HCT116 (cell line): ENCODE data around the gene NAA60. TPM values are rescaled to one million over a fixed set of nuclear protein-coding genes. Genes with fewer than 3 reads are reported as not detected.

ENCODE experiments used
- ATAC-seq: fragments of 200-7000 bp; cut with Tn5 transposase; 2 replicates; pipeline ENCODE4 v1.9.1; 2020; ENCODE audit warnings: mild to moderate bottlenecking, moderate library complexity
- BruUV-seq: library from RNA; stranded (reverse); fragments of 400-500 nt; replicated peaks from 2 replicates; lab custom pipeline; 2021; lab: Mats Ljungman, UMichigan
- CTCF ChIA-PET: fragments of 300-600 bp; sonication (Branson Sonifier 250); formaldehyde crosslinking; loops from one replicate; lab custom pipeline; 2021; ENCODE audit warnings: antibody characterized with exemption; lab: Charles Lee
- POLR2A ChIA-PET: fragments of 300-600, 350-600 bp; sonication (Branson Sonifier 250); formaldehyde crosslinking; loops from one replicate; lab custom pipeline; 2021; ENCODE audit warnings: antibody characterized with exemption; lab: Charles Lee
- RAD21 ChIA-PET, 2 experiments: fragments of 300-600 bp; sonication (Branson Sonifier 250); formaldehyde crosslinking; loops; one replicate each; lab custom pipeline; 2023; ENCODE audit warnings: low total read pairs in 2 of 2; ENCODE audit not compliant: uncharacterized antibody in 2 of 2, unreplicated experiment in 2 of 2, low non-redundant PET in 1 of 2; lab: Charles Lee
- DNase-seq: peaks from one replicate; pipeline ENCODE4 v3.0.0-alpha.2; 2010; ENCODE audit warnings: low read depth, low spot score
- H2AFZ ChIP-seq: fragments of 200-600 bp; shearing (Covaris generic), sonication (generic); 2 replicates; pipeline ENCODE4 v1.6.1; 2017; ENCODE audit warnings: low read depth, mixed run types, mixed read lengths, antibody characterized with exemption, low read length; ENCODE audit not compliant: poor library complexity, severe bottlenecking
- H3K27ac ChIP-seq: 2 replicates; pipeline ENCODE4 v1.5.1; 2012; ENCODE audit warnings: low read depth, low read length
- H3K27me3 ChIP-seq: fragments of 200-600 bp; sonication (generic); 2 replicates; pipeline ENCODE4 v1.6.1; 2016; ENCODE audit warnings: mixed run types, low read length, mixed read lengths; ENCODE audit not compliant: insufficient read depth
- H3K36me3 ChIP-seq, 2 experiments: fragments of 200-500 bp in 1 of 2; fragments of 200-600 bp in 1 of 2; sonication (Bioruptor generic) in 1 of 2; sonication (generic) in 1 of 2; 2 replicates each; pipeline versions ENCODE4 v1.5.1 to v1.6.1; 2014 to 2016; ENCODE audit warnings: low read length in 2 of 2, inconsistent platforms in 1 of 2, mixed read lengths in 1 of 2, mixed run types in 1 of 2; ENCODE audit not compliant: insufficient read depth in 2 of 2, control insufficient read depth in 1 of 2
- H3K4me1 ChIP-seq, 2 experiments: fragments of 200-600 bp in 1 of 2; sonication (generic) in 1 of 2; 2 replicates each; pipeline versions ENCODE4 v1.5.1 to v1.6.1; 2012 to 2017; ENCODE audit warnings: low read length in 2 of 2, inconsistent platforms in 1 of 2, mild to moderate bottlenecking in 1 of 2, mixed read lengths in 1 of 2, mixed run types in 1 of 2, moderate library complexity in 1 of 2; ENCODE audit not compliant: insufficient read depth in 2 of 2, control insufficient read depth in 1 of 2
- H3K4me2 ChIP-seq: fragments of 200-600 bp; sonication (generic); 2 replicates; pipeline ENCODE4 v1.6.1; 2017; ENCODE audit warnings: mixed run types, low read length, mixed read lengths
- H3K4me3 ChIP-seq, 2 experiments: fragments of 200-600 bp in 1 of 2; sonication (generic) in 1 of 2; replicated peaks in 1 of 2; 2 replicates each; pipeline ENCODE4 v1.5.1; 2011 to 2016; ENCODE audit warnings: low read length in 2 of 2, control low read depth in 1 of 2, low read depth in 1 of 2, mild to moderate bottlenecking in 1 of 2, mixed read lengths in 1 of 2, mixed run types in 1 of 2
- H3K79me2 ChIP-seq: fragments of 200-600 bp; sonication (generic); 2 replicates; pipeline ENCODE4 v1.6.1; 2017; ENCODE audit warnings: mild to moderate bottlenecking, mixed run types, low read length, moderate library complexity, mixed read lengths; ENCODE audit not compliant: insufficient read depth
- H3K9ac ChIP-seq: fragments of 200-600 bp; sonication (generic); 2 replicates; pipeline ENCODE4 v1.6.1; 2016; ENCODE audit warnings: low read length, mixed read lengths
- H3K9me2 ChIP-seq: fragments of 200-600 bp; sonication (generic), shearing (Covaris generic); 2 replicates; pipeline ENCODE4 v1.6.1; 2017; ENCODE audit warnings: mixed run types, mild to moderate bottlenecking, moderate library complexity; ENCODE audit not compliant: insufficient read depth
- H3K9me3 ChIP-seq, 2 experiments: fragments of 200-500 bp in 1 of 2; fragments of 200-600 bp in 1 of 2; sonication (Bioruptor generic) in 1 of 2; sonication (generic) in 1 of 2; 2 replicates each; pipeline ENCODE4 v1.6.1; 2014 to 2017; ENCODE audit warnings: low read length in 2 of 2, mixed read lengths in 2 of 2, inconsistent platforms in 1 of 2, low read depth in 1 of 2, mild to moderate bottlenecking in 1 of 2, mixed run types in 1 of 2, moderate library complexity in 1 of 2; ENCODE audit not compliant: control insufficient read depth in 1 of 2, insufficient read depth in 1 of 2
- H4K20me1 ChIP-seq: fragments of 200-600 bp; sonication (generic), shearing (Covaris generic); 2 replicates; pipeline ENCODE4 v1.6.1; 2017; ENCODE audit warnings: mixed run types, mild to moderate bottlenecking, moderate library complexity; ENCODE audit not compliant: insufficient read depth
- CBX3 ChIP-seq: IDR thresholded peaks from 2 replicates; pipeline ENCODE4 v1.6.1; 2012; ENCODE audit warnings: low read depth
- CEBPB ChIP-seq: IDR thresholded peaks from 2 replicates; pipeline ENCODE4 v1.6.1; 2012; ENCODE audit warnings: low read depth
- EGR1 ChIP-seq: IDR thresholded peaks from 2 replicates; pipeline ENCODE4 v1.6.1; 2012; ENCODE audit warnings: low read depth
- ELF1 ChIP-seq: IDR thresholded peaks from 2 replicates; pipeline ENCODE4 v1.6.1; 2012; ENCODE audit warnings: low read depth, borderline replicate concordance
- EZH2 ChIP-seq: fragments of 200-600 bp; sonication (generic); IDR thresholded peaks from 2 replicates; pipeline ENCODE4 v1.6.1; 2017; ENCODE audit warnings: antibody characterized with exemption, mixed run types
- EZH2phosphoT487 ChIP-seq: fragments of 200-600 bp; IDR thresholded peaks from 2 replicates; pipeline ENCODE4 v1.6.1; 2018; ENCODE audit warnings: antibody characterized with exemption, borderline replicate concordance
- FOSL1 ChIP-seq: IDR thresholded peaks from 2 replicates; pipeline ENCODE4 v1.6.1; 2012; ENCODE audit warnings: low read depth
- POLR2A ChIP-seq: IDR thresholded peaks from 2 replicates; pipeline ENCODE4 v1.7.0; 2011; ENCODE audit warnings: borderline replicate concordance; ENCODE audit not compliant: insufficient read depth, insufficient read length; ENCODE audit errors: extremely low read depth
- POLR2AphosphoS5 ChIP-seq: IDR thresholded peaks from 2 replicates; pipeline ENCODE4 v1.6.1; 2011; ENCODE audit warnings: mild to moderate bottlenecking, low read depth, low read length, moderate library complexity
- RAD21 ChIP-seq: IDR thresholded peaks from 2 replicates; pipeline ENCODE4 v1.6.1; 2012; ENCODE audit warnings: low read depth, mild to moderate bottlenecking
- SIN3A ChIP-seq: IDR thresholded peaks from 2 replicates; pipeline ENCODE4 v1.6.1; 2012; ENCODE audit warnings: low read depth
- SP1 ChIP-seq: IDR thresholded peaks from 2 replicates; pipeline ENCODE4 v1.6.1; 2012; ENCODE audit warnings: low read depth
- SRF ChIP-seq: IDR thresholded peaks from 2 replicates; pipeline ENCODE4 v1.6.1; 2012; ENCODE audit warnings: low read depth
- TCF7L2 ChIP-seq: IDR thresholded peaks from 2 replicates; pipeline ENCODE4 v1.7.0; 2011; ENCODE audit warnings: borderline replicate concordance, inconsistent platforms; ENCODE audit not compliant: insufficient read depth, insufficient read length; ENCODE audit errors: extremely low read depth
- YY1 ChIP-seq: IDR thresholded peaks from 2 replicates; pipeline ENCODE4 v1.6.1; 2011; ENCODE audit warnings: low read length, low read depth, moderate library complexity, mild to moderate bottlenecking; ENCODE audit not compliant: insufficient replicate concordance; ENCODE audit errors: extremely low read depth
- ZFX ChIP-seq: fragments of 450-650 bp; IDR thresholded peaks from 2 replicates; pipeline ENCODE4 v1.6.1; 2017
- ZNF274 ChIP-seq: fragments of 200-500 bp; sonication (Bioruptor generic); IDR thresholded peaks from 2 replicates; pipeline ENCODE4 v1.6.1; 2014; ENCODE audit warnings: mild to moderate bottlenecking, low read depth, low read length, inconsistent platforms
- intact Hi-C: fragments of 100-400 bp; cut with micrococcal nuclease; formaldehyde crosslinking; loops from 2 replicates; pipeline ENCODE4 v1.10.0; 2022
- total RNA-seq: library from RNA; stranded (reverse); gene quantifications from one replicate; pipeline ENCODE4 v1.2.1, GENCODE V29; 2021; ENCODE audit not compliant: unreplicated experiment
- TF ChIP-seq, protein P1 (sequence below): IDR thresholded peaks from 2 replicates; pipeline ENCODE4 v1.6.1; 2012; ENCODE audit warnings: low read depth
- TF ChIP-seq, protein P2 (sequence below): IDR thresholded peaks from 2 replicates; pipeline ENCODE4 v1.6.1; 2012
- TF ChIP-seq, protein P3 (sequence below): IDR thresholded peaks from 2 replicates; pipeline ENCODE4 v1.6.1; 2012
- TF ChIP-seq, protein P4 (sequence below), 3 experiments: fragments of 200-600 bp in 1 of 3; sonication (generic) in 1 of 3; IDR thresholded peaks in 2 of 3; conservative IDR thresholded peaks in 1 of 3; 2 replicates each; pipeline ENCODE4 v1.5.1; 2012 to 2017; ENCODE audit warnings: low read depth in 2 of 3, low read length in 2 of 3, antibody characterized with exemption in 1 of 3, borderline replicate concordance in 1 of 3, control low read depth in 1 of 3, mild to moderate bottlenecking in 1 of 3, mixed read lengths in 1 of 3, mixed run types in 1 of 3, moderate library complexity in 1 of 3; ENCODE audit not compliant: insufficient read depth in 1 of 3

Gene NAA60
- total RNA-seq, 1 experiment from 2014 or later = 32.2 TPM

DNA sequence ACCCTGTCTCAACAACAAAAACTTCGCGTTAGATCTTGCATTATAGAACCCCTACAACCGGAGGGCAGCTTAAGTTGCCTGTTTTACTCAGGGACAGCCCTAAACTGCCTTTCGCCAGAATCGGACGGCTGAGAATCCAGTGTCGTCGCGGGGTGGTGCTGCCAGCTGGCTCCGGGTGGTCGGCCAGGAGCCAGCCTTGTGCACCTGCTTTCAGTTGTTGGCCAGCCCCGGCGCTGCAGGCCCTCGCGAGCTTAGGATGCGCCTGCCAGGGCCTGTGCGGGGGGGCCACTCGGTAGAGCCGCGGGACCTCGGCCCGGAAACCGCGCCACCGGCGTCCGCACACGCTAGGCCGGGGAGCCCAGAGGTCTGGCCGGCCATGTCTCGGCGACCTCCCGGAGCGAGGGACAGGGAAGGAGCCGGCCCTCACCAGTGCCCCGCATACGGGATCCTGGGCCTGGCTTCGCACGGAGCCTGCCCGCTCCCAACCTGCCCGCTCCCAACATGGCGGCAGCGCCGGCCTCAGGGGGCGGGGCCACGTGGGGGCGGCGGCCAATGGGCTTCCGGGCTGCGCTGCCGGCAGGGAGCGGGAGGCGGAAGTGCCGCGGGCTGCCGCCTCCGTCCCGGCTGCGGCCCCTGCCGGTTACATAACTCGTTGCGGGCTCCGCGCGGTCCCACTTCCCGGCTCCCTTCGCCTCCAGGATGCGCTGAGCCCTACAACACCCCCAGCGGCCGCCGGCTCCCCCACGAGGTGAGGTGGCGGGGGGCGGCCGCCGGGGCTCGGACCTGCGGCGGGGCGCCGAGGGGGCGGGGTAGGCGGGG is 14.2 kb downstream of the NAA60 start:
- Histone ChIP-seq H3K4me1 (peaks cover 17 to 32% of the 10 kb centered on the region in 2 experiments), H3K4me3 (peak overlapping the region; percentile 79 to 93), H4K20me1 (no peaks in the 10 kb centered on the region), H2AFZ (no peak overlapping the region), H3K9ac (peak overlapping the region; percentile 79), H3K9me2 (no peaks in the 10 kb centered on the region), H3K4me2 (peak overlapping the region; percentile 86), H3K9me3 (no peaks in the 10 kb centered on the region), H3K36me3 (no peaks in the 10 kb centered on the region), H3K79me2 (peaks cover 46% of the 10 kb centered on the region), H3K27me3 (no peaks in the 10 kb centered on the region), H3K27ac (peak overlapping the region; percentile 93)
- CTCF ChIA-PET = no interaction called here
- intact Hi-C loops = loop anchor here (5.0 kb wide), 1 partner anchor 270 kb away; the partner anchor contains the start of gene OR1F1
- POLR2A ChIA-PET = interaction anchor here (0.6 to 0.8 kb wide), 3 partner anchors 9 to 39 kb away, joined by 3 to 8 read pairs (median 5); partner anchors contain the start of genes NAA60 and ZNF597
- TSS peak; percentile 93 for BruUV-seq
- RAD21 ChIA-PET = interaction anchor here in 1 of 2 experiments (0.6 kb wide), 1 partner anchor 12 kb away, joined by 5 read pairs; no protein-coding TSS in a partner anchor
- ATAC-seq (peak; percentile 91), DNase-seq (peak; percentile 68)
- peak; percentile 20 for TF ChIP-seq TCF7L2
- peak; percentile 47 for TF ChIP-seq POLR2A
- TF ChIP-seq CBX3 = no peak
- TF ChIP-seq ZNF274 = no peak
- 0 out of 2 replicates have a peak, but pooled peaks have one; percentile 14 for TF ChIP-seq RAD21
- TF ChIP-seq, protein P1, sequence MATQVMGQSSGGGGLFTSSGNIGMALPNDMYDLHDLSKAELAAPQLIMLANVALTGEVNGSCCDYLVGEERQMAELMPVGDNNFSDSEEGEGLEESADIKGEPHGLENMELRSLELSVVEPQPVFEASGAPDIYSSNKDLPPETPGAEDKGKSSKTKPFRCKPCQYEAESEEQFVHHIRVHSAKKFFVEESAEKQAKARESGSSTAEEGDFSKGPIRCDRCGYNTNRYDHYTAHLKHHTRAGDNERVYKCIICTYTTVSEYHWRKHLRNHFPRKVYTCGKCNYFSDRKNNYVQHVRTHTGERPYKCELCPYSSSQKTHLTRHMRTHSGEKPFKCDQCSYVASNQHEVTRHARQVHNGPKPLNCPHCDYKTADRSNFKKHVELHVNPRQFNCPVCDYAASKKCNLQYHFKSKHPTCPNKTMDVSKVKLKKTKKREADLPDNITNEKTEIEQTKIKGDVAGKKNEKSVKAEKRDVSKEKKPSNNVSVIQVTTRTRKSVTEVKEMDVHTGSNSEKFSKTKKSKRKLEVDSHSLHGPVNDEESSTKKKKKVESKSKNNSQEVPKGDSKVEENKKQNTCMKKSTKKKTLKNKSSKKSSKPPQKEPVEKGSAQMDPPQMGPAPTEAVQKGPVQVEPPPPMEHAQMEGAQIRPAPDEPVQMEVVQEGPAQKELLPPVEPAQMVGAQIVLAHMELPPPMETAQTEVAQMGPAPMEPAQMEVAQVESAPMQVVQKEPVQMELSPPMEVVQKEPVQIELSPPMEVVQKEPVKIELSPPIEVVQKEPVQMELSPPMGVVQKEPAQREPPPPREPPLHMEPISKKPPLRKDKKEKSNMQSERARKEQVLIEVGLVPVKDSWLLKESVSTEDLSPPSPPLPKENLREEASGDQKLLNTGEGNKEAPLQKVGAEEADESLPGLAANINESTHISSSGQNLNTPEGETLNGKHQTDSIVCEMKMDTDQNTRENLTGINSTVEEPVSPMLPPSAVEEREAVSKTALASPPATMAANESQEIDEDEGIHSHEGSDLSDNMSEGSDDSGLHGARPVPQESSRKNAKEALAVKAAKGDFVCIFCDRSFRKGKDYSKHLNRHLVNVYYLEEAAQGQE = no peak
- TF ChIP-seq, protein P2, sequence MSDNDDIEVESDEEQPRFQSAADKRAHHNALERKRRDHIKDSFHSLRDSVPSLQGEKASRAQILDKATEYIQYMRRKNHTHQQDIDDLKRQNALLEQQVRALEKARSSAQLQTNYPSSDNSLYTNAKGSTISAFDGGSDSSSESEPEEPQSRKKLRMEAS = peak; percentile 93
- no peak for TF ChIP-seq SRF
- TF ChIP-seq SP1 = peak; percentile 82
- TF ChIP-seq SIN3A = peak; percentile 62; the same call in 1 of the 2 replicates
- peak; percentile 96 for TF ChIP-seq YY1
- TF ChIP-seq ELF1 = peak; percentile 81
- TF ChIP-seq FOSL1 = no peak
- TF ChIP-seq CEBPB = no peak
- TF ChIP-seq EGR1 = peak; percentile 75
- TF ChIP-seq, protein P3, sequence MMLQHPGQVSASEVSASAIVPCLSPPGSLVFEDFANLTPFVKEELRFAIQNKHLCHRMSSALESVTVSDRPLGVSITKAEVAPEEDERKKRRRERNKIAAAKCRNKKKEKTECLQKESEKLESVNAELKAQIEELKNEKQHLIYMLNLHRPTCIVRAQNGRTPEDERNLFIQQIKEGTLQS = no peak
- peak; percentile 88 for TF ChIP-seq POLR2AphosphoS5
- TF ChIP-seq EZH2 = no peak
- TF ChIP-seq ZFX = peak; percentile 95
- no peak for TF ChIP-seq EZH2phosphoT487
- TF ChIP-seq, protein P4, sequence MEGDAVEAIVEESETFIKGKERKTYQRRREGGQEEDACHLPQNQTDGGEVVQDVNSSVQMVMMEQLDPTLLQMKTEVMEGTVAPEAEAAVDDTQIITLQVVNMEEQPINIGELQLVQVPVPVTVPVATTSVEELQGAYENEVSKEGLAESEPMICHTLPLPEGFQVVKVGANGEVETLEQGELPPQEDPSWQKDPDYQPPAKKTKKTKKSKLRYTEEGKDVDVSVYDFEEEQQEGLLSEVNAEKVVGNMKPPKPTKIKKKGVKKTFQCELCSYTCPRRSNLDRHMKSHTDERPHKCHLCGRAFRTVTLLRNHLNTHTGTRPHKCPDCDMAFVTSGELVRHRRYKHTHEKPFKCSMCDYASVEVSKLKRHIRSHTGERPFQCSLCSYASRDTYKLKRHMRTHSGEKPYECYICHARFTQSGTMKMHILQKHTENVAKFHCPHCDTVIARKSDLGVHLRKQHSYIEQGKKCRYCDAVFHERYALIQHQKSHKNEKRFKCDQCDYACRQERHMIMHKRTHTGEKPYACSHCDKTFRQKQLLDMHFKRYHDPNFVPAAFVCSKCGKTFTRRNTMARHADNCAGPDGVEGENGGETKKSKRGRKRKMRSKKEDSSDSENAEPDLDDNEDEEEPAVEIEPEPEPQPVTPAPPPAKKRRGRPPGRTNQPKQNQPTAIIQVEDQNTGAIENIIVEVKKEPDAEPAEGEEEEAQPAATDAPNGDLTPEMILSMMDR (IDR thresholded peaks at IDR 0.05 in 2 of 3, conservative IDR thresholded peaks at IDR 0.05 in 1 of 3; ENCODE audit: borderline replicate concordance in 1 of 3, insufficient read depth in 1 of 3, low read depth in 2 of 3, low read length in 2 of 3) = peak in 2 of 3 experiments; percentile 33 to 41; a peak in 3 of 6 replicates
